IMR-90 (cell line): ENCODE measurements around the gene MYCBP2.

ENCODE experiments used
- CEBPB ChIP-seq: IDR thresholded peaks from 2 replicates; pipeline ENCODE4 v1.6.1; 2012; ENCODE audit warnings: low read depth, low read length, improper control_type of control experiment
- CTCF ChIP-seq: conservative IDR thresholded peaks from 2 replicates; pipeline ENCODE4 v1.5.1; 2012; ENCODE audit warnings: mild to moderate bottlenecking, low read depth, low read length, improper control_type of control experiment
- FOS ChIP-seq: fragments of 150-350 bp; IDR thresholded peaks from 2 replicates; pipeline ENCODE4 v1.6.1; 2016; ENCODE audit warnings: low read depth, low read length
- MAZ ChIP-seq: IDR thresholded peaks from 2 replicates; pipeline ENCODE4 v1.6.1; 2012; ENCODE audit warnings: low read depth, mild to moderate bottlenecking, low read length, improper control_type of control experiment, moderate library complexity, borderline replicate concordance
- MXI1 ChIP-seq: IDR thresholded peaks from 2 replicates; pipeline ENCODE4 v1.6.1; 2012; ENCODE audit warnings: low read depth, mild to moderate bottlenecking, low read length, moderate library complexity, borderline replicate concordance
- POLR2A ChIP-seq: IDR thresholded peaks from 2 replicates; pipeline ENCODE4 v1.6.1; 2012; ENCODE audit warnings: mild to moderate bottlenecking, low read depth, low read length
- RAD21 ChIP-seq: IDR thresholded peaks from 2 replicates; pipeline ENCODE4 v1.6.1; 2012; ENCODE audit warnings: low read length, improper control_type of control experiment
- RFX5 ChIP-seq: IDR thresholded peaks from 2 replicates; pipeline ENCODE4 v1.8.0; 2012; ENCODE audit warnings: low read depth, mild to moderate bottlenecking, low read length, moderate library complexity
- SMC3 ChIP-seq: fragments of 150-350 bp; IDR thresholded peaks from 2 replicates; pipeline ENCODE4 v1.6.1; 2016; ENCODE audit warnings: low read depth, mild to moderate bottlenecking, antibody characterized with exemption, low read length, moderate library complexity
- TF ChIP-seq, protein P1 (sequence below): fragments of 150-350 bp; IDR thresholded peaks from 2 replicates; pipeline ENCODE4 v1.6.1; 2017; ENCODE audit warnings: mild to moderate bottlenecking, antibody characterized with exemption, low read length, low read depth
- TF ChIP-seq, protein P2 (sequence below): fragments of 150-350 bp; IDR thresholded peaks from 2 replicates; pipeline ENCODE4 v1.6.1; 2016; ENCODE audit warnings: low read depth, mild to moderate bottlenecking, low read length, moderate library complexity, borderline replicate concordance

- TF ChIP-seq CTCF, result no peak
- TF ChIP-seq POLR2A, result no peak
- no peak for TF ChIP-seq MXI1
- TF ChIP-seq RAD21, result no peak
- TF ChIP-seq, protein P1, sequence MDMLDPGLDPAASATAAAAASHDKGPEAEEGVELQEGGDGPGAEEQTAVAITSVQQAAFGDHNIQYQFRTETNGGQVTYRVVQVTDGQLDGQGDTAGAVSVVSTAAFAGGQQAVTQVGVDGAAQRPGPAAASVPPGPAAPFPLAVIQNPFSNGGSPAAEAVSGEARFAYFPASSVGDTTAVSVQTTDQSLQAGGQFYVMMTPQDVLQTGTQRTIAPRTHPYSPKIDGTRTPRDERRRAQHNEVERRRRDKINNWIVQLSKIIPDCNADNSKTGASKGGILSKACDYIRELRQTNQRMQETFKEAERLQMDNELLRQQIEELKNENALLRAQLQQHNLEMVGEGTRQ, result no peak
- no peak for TF ChIP-seq CEBPB
- TF ChIP-seq MAZ, result no peak
- TF ChIP-seq SMC3, result no peak
- no peak for TF ChIP-seq FOS
- no peak for TF ChIP-seq RFX5
- TF ChIP-seq, protein P2, sequence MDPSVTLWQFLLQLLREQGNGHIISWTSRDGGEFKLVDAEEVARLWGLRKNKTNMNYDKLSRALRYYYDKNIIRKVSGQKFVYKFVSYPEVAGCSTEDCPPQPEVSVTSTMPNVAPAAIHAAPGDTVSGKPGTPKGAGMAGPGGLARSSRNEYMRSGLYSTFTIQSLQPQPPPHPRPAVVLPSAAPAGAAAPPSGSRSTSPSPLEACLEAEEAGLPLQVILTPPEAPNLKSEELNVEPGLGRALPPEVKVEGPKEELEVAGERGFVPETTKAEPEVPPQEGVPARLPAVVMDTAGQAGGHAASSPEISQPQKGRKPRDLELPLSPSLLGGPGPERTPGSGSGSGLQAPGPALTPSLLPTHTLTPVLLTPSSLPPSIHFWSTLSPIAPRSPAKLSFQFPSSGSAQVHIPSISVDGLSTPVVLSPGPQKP, result no peak
These were observed 10.3 kb upstream of the MYCBP2 start for GRCh38 chr13:77337159-77337558.
